ENCODE data around the gene CHST15.

The CHST15 gene

GRCh38 chr10:124003070-124003419, 90.4 kb downstream of the CHST15 start:
- Histone ChIP-seq H3K4me3 (replicated peaks; ENCODE audit: low read depth, low read length) (no peak overlapping the region), H3K36me3 (ENCODE audit: control insufficient read depth, insufficient read depth, low read length) (no peaks in the 10 kb centered on the region), H3K27me3 (replicated peaks; ENCODE audit: control insufficient read depth, insufficient read depth, low read length) (peaks cover 3% of the 10 kb centered on the region)
- DNase-seq (ENCODE audit: extremely low read depth, insufficient read length) = no peak
- TF ChIP-seq CTCF (IDR thresholded peaks at IDR 0.05; ENCODE audit: insufficient read depth, low read length, poor library complexity, severe bottlenecking) = no peak

GRCh38 chr10:124002391-124003069, 90.9 kb downstream of the CHST15 start:
- DNase-seq (ENCODE audit: extremely low read depth, insufficient read length) = no peak
- Histone ChIP-seq H3K27me3 (replicated peaks; ENCODE audit: control insufficient read depth, insufficient read depth, low read length) (peaks cover 3% of the 10 kb centered on the region), H3K4me3 (replicated peaks; ENCODE audit: low read depth, low read length) (no peak overlapping the region), H3K36me3 (ENCODE audit: control insufficient read depth, insufficient read depth, low read length) (no peaks in the 10 kb centered on the region)
- no peak for TF ChIP-seq CTCF (IDR thresholded peaks at IDR 0.05; ENCODE audit: insufficient read depth, low read length, poor library complexity, severe bottlenecking)

- Histone ChIP-seq H3K4me3 (replicated peaks; ENCODE audit: low read depth, low read length) (no peak overlapping the region), H3K36me3 (ENCODE audit: control insufficient read depth, insufficient read depth, low read length) (no peaks in the 10 kb centered on the region), H3K27me3 (replicated peaks; ENCODE audit: control insufficient read depth, insufficient read depth, low read length) (peaks cover under 1% of the 10 kb centered on the region)
- TF ChIP-seq CTCF (IDR thresholded peaks at IDR 0.05; ENCODE audit: insufficient read depth, low read length, poor library complexity, severe bottlenecking) = no peak
- no peak for DNase-seq (ENCODE audit: extremely low read depth, insufficient read length)
Measured at GRCh38 chr10:124001391-124002148, 91.8 kb downstream of the CHST15 start.

- H3K27me3 ChIP-seq (replicated peaks; ENCODE audit: control insufficient read depth, insufficient read depth, low read length) = no peaks in the 10 kb centered on the region; the same call in none of the 2 replicates
- no peak for DNase-seq (ENCODE audit: extremely low read depth, insufficient read length)
- H3K36me3 ChIP-seq (ENCODE audit: control insufficient read depth, insufficient read depth, low read length) = no peaks in the 10 kb centered on the region
- no peak overlapping the region for H3K4me3 ChIP-seq (replicated peaks; ENCODE audit: low read depth, low read length)
- TF ChIP-seq CTCF (IDR thresholded peaks at IDR 0.05; ENCODE audit: insufficient read depth, low read length, poor library complexity, severe bottlenecking) = no peak
Measured at GRCh38 chr10:124000792-124001201, 92.6 kb downstream of the CHST15 start.

GRCh38 chr10:123999956-124000615, 93.3 kb downstream of the CHST15 start:
- no peak for DNase-seq (ENCODE audit: extremely low read depth, insufficient read length)
- Histone ChIP-seq H3K4me3 (replicated peaks; ENCODE audit: low read depth, low read length) (no peak overlapping the region), H3K27me3 (replicated peaks; ENCODE audit: control insufficient read depth, insufficient read depth, low read length) (no peaks in the 10 kb centered on the region; the same call in none of the 2 replicates), H3K36me3 (ENCODE audit: control insufficient read depth, insufficient read depth, low read length) (no peaks in the 10 kb centered on the region)
- no peak for TF ChIP-seq CTCF (IDR thresholded peaks at IDR 0.05; ENCODE audit: insufficient read depth, low read length, poor library complexity, severe bottlenecking)
